NCI-H2029 (cell line): Measurements from ENCODE around the gene SEMA6A.
A peak's percentile ranks its signal among the peaks of the same experiment; 100 is the strongest.

ENCODE experiments used
- DNase-seq: peaks from one replicate; lab custom pipeline; 2025; lab: John Stamatoyannopoulos, UW

Gene SEMA6A

DNA sequence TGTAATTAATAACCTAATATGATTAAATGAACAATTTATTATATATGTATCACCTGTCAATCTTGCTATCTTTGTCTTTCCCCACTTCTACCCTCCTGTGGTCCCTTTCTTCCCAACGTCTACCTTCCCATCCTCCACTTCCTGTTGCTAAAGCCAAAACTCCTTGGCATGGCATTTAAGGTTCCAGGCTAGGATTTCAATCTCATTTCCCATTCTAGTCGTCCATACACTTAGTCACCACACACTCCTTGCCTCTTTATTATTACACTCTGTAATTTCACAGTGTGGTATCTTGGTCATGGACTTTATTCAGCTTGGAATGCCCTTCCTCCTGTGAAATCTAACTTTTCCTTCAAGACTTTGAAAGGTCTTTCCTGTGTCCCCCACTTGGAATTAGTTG, 115.3 kb downstream of the SEMA6A start:
- DNase-seq: no peak

DNA sequence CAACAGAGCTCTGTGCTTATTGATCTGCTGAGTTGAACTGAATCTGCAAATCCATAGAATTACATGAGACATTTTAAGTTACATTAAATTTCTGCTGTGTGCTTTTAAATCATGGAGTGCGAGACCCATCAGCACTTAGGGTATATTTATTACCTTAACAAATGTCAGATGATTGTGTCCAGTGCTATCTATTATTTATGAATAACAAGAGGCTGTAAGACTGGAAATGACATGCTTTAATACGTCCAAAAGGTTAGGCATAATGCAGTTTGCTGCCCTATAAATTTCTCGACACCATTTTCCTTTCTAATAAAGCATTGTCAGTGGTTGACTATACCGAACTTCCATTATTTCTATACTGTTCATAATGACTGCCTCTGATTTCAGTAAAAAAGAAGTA, 117.6 kb downstream of the SEMA6A start:
- DNase-seq: no peak

DNA sequence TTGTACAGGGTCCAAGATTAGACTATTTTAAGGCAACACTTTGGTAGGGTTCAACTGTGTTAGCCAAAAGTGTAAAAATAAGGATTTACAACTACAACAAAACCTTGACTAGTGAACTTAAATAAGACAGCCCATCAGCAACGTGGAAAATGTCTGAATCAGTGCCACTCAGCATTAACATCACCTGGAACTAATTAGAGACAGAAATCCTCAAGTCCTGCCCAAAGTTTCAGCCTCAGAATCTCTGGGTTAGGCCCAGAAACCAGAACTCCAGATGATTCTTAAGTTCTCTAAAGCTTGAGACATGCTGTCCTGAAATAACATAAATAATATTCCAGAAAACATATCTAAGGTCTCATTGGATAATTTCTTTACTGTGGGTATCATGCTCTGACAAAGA, 118.6 kb downstream of the SEMA6A start:
- no peak for DNase-seq

DNA sequence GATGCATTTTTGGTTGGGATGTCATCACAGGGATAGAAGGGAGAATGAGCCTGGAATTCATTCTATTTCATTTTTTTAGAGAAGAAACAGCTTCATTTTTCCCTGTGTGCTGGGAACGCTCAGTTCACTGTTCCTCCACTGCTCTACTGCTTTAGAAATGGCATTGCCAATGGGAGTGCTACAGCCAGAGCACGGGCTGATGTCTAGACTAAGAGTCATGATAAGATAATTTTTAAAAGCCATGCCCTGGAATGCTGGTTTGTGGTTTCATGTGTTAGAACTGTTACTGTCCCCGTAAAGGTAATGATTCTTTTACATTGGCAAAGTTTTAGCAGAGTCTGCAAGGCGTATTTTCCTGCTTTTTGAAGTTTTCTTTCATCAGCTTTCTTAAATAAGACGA, 119.6 kb downstream of the SEMA6A start:
- DNase-seq: no peak

DNA sequence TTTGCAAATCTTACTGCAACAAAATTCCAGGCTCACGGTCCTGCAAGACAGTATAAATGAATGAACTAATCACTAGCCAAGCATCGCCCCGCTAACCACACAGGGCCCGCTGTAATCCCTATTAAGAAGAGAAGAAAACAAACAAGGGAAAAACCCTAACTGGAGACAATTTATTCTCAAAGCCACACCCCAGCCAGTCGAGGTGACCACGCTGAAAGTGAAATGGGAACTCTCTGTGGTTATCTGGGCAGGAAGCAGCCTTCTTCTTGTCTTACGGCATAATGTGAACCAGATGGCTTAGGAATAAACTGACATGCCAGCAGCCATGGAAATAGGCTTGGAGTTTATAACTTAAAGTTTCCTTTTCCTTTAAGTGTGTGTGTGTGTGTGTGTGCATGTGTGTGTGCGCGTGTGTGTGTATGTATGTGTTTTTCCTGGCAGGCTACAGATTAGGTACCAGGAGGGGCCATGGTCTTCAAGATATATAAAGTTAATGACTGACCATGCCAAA, 120.2 kb downstream of the SEMA6A start:
- no peak for DNase-seq

DNA sequence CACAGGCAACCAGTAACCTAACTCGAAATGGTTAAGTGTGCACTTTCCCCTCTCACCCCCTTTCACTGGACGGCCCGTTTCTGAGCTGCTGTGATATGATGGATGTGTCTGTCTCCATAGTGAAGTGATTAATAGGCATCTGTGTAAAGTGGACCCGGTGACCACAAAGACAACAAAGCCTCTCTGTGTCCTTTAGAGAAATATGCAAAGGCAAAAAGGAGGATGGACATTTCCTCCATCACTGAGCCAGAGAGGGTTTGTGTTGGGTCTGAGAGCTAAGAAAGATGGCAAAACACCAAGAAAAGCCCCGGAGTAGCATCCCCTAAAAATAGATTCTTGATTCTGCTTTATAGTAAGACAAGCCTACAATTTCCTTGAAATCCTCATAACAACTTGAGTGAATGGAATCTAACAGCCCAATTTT, 120.6 kb downstream of the SEMA6A start:
- no peak for DNase-seq

DNA sequence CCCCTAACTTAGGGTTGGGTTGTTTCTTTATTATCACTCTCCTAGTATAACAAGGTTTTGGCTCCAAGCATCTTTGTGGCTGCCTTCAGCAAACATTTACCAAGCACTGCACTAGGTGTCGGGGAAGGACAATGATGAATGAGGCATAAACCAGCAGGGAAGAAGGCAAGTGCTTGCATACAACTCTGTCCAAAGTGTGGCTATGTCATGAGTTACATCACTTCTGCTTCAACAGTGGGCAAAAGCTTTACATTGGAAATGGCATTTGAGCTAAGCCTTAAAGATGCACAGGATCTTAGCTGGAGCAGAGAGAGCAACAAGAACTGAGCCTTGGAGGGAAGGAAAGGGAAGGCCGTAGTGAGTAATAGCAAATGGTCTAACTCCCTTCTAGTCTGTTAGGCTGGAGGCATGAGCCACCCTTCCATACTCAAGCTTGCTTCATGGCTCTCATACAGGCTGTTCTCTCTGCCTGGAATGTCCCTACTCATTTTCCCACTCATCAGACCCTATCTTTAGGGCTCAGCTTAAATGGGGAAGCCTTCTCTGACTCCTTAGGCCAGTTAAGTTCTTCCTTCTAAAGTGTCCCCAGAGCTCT, 121.8 kb downstream of the SEMA6A start:
- DNase-seq: no peak

DNA sequence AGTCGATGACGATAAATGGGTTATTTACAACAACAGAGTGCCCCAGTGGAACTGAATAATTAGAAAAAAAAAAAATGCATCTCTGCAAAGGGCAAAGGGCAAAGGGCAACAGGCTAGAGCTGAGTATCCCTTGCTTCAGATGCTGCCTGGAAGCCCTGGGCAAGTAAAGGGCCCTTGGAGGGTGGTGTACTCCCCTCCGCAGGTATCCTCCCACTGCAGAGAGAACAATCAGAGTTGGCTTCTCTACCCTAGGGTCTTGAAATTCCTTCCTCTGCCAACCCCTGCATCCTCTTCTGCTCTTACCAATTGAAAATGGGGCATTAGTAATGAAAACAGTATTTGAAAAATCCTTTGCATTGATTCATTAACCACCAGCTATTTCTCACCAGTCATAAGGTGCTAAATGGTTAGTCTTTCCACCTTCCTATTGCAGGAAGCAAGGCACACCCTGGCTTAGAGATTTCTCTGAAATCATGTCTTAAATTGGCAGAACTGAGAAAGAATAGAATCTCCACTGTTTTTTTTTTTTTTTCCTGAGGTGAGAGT, 122.6 kb downstream of the SEMA6A start:
- DNase-seq: no peak

DNA sequence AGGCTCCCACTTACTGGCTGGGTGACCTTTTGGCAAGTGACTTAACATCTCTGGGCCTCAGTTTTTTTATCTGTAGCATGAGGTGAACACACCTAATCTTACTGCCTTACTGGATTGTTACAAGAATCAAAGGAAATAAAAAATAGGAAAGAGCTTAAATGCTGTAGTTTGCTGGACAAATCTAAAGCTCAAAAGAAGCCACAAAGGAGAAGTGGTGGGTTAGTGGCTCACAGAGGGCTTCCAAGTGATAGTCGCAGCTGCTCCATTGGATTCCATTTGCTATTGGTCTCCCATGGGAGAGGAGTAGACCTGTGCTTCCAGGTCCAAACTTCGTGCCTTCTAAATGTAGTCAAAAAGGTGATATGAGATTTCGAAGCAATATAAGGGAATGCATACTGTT, 123.6 kb downstream of the SEMA6A start:
- no peak for DNase-seq

DNA sequence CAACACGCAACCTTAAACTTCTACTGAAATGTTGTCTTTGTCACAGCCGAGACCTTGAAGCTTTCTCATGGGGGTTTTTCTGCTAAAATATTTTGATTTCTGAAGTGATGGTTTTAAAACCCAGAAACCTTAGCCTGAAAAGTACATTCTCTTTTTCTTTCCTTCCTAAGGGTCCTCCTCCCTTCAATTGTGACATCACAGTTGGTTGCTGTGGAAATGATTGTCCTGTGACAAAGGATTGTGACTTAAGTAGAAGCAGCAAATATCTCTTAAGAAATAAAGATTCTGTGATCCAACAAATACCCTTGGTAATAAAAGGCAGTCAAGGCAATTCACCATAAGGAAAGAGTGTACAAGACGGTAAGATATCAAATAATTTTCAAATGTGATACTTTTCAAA, 125.2 kb downstream of the SEMA6A start:
- DNase-seq: no peak

DNA sequence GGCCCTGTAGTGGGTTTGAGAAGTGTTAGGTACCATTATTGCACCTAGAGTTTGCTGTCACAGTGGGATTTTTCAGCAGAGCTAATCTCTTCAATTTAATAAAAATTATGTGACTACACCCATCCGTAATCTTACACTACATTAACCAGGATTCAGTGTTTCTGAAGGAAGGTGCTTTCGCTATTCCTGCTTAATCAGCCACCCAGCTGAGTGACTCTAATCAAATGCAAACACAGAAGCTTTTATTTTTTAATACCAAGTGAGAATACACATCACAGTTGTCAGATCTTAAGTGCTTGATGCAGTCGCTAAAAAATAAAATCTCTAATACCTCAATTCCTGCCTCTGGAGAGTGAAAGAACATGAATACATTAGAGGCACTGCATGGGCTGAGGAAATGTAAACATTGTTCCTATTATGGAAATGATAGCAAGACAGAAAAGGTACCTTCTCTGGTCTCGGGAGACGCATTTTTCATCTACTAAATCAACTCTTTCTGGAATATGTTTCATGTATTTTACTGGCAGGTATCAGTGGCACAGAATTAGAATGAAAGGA, 125.7 kb downstream of the SEMA6A start:
- no peak for DNase-seq

DNA sequence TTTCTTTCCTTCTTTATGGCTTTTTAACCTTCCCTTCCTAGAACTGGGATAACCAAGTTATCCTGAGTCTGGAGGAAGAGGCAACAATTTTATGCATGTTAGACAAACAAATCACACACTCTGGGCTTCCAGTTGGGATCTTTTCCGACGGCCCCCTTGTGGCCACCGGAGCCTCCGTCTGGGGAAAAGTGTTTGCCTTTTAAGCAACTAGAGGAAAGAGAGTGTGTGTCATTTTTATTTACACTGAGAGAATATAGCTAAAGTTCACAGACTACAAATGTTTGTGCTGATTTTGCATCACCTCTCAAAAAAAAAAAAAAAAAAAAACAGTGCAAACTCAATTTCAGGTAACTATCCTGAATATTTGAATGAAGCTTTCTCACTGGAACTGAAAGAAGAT, 126.2 kb downstream of the SEMA6A start:
- DNase-seq: no peak

DNA sequence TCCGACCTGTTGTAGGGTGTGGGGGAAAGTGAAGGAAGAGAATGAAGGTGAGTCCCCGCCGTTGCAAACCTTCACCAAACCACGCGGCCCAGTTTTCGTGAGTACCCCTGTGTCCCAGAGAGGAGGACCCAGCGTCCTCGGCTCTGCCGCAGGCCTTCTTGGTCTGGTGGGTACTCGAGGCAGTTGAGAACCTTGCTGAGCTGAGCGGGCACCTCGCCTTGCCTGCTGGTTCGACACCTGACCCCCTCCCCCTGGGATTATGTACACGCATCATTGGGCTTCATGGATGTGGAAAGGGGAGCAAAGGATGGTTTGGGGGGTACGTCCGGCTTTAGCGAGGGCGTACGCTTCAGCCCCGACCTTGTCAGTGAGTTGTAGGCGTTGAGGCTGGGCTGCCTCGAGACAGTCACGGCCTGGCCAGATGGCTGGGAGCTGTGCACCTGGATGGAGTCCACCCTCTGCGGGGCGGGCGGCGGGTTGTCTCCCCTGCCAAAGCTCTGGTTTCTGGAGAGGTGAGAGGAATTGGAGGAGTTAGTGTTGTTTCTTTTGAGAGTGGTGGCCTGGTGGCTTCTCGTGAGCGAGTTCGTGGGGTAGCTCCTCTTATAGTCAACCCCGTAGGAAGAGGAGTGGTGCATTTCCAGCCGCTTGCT, 128.1 kb downstream of the SEMA6A start:
- DNase-seq: no peak

DNA sequence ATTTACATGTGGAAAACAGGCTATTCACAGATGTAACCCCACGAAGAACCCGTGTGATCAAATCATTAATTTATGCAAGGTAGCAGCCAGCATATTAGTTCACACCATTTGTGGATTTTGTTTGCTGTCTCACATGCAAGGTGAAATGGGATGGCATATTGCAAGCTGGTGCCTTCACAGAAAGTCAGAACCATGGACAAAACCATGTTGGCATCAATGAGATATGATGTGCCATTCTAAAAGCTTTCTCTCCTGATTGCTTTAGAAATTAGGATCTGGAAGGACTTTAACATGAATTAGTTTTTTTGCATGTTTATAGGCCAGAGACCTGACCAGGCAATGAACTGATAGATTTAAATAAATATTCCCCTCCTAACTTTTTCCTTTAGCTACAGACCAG, 129.3 kb downstream of the SEMA6A start:
- no peak for DNase-seq

DNA sequence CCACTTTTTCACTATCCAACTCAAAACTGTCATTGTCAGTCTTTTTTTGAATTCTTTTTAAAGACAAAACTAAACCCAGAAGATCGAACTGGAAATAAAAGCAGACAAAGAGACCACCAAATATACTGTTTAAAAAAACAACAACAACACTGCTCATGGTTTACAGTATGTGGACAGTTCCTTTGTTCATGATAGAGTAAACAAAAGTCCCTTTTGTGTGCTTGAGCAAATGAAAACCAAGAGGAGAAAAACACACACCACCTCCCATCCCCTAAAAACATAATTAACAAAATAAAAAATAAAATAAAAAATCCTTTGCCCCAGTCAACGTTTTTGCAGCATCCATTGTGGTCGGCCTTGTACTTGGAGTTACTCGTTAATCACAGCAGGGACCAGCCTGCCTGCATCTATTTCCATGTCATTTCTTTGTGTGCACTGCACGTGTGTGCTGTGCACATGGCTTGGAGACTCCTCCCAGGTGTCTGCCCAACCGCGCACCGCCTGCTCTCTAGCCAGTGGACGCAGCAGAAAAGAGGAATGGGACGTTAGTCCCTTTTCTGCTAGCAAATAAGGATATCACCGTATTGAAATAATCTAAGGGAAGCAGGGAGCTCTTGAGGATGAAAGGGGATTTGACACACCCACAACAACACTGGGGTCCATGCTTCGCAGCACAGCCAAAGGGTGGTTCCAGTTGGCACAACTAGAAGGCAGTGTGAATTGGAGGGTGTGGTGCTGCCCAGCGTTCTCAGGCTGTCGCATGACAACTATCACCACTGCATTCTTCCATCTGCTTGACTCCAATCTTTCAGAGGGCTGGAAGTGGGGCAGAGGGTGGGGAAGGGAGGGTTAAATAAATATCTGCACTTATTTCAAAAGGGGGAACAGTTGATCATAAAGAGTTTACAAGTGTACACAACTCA, 130.0 kb downstream of the SEMA6A start:
- no peak for DNase-seq

DNA sequence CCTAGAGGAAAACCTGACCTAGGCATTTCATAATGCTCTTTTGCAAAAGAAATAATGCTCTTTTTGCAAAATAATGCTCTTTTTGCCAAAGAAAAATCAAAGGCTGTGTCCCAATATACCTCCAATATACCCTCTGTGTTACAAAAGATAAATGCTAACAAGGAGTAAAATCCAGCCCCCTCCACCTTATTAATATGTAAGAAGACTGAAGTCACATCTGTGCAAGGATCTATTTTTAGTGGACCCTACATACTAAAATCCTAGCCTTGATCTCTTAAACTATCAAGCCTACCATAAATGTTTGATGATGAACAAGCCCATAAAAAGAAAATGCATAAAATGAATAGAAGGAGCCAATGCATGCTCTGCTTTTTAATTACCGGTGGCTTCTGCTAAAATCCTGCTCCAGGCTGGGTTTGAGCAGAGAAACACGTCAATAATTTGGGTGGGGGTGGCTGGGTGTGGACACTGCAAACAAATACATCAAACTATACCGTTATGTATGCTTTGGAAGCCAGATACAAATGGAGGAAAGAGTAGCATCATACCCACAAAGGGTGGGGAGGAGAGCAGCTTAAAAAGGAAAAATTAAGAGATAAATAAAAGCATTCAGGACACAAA, 131.6 kb downstream of the SEMA6A start:
- DNase-seq: no peak

DNA sequence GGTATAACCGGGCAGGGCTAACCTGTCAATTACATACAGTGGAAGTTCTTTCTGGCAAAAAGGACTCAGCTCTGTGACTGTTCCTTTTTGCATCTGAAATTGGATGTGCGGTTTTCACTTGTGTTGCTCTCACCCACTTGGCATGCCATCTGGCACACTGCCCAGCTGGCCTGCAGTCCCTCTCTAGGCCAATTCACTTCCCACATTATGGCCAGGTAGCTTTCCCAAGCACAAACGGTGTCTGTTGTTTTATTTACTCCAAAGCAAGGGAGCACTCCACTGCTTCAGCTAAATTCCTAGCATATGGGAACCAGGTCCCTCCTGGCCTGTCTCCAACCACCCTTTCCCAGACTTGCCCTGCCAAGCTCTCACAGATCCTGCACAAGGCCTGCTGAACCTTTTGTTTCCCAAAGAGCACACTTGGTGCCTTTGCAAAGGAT, 132.5 kb downstream of the SEMA6A start:
- peak; percentile 86 for DNase-seq

DNA sequence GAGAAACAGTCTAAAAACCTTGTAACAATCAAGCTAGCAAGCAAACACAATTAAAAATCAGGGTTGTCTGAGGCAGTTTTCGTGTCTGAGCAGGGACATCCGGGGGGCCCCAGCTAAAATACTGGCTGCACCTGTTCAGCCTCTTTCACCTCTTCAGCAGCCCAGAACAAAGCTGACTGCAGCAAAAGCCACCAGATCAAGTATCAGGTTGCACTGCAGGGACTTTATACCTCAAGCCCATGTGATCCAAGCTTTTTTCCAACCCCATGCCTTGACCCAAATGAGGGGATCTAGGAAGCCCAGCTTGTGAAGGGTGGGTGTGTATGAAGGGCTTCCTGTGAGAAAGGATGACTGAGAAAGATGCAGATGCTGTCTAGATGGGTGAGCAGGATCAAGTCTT, 133.4 kb downstream of the SEMA6A start:
- peak; percentile 45 for DNase-seq

DNA sequence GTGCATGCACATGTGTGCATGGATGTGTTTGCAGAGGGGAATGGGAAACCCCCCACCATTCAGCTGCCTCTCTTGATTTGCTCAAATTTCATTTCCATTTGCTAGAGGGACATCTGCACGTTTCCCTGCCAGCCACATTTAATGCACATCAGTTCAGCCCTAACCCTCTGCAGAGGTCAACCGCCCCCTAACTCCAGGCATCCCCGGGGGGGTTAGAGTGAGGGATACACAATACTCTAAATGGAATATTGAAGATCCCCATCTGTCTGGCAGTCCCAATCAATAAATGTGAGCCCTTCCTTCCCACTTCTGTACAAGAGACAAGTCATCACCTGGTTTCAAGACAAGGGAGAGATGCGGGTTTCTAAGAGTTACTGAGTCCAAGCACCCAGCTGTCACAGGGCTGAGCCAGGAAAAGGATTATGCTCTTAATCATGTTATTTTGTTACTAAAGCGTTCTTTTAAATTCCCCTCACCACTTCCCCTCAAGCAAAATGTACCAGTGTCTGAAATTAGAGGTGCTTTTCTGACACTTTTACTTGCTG, 134.1 kb downstream of the SEMA6A start:
- no peak for DNase-seq

DNA sequence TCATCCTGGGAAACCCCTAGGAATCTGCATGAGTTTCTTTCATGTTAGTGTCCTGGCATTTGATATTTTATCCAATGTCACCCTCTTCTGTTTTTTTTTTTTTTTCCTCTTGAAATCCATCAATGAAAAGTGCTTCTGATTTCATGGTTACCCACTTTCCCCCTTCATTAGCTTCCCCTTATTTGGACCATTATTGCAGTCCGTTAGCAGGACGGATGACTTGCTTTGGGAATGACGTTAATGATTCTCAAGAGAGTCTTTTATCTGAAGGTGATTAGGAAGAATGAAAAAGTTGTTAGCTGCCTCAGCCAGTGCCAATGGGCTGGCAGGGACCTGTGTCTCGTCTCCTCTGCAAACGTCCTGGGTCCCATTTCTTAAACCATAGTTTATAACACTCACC, 134.7 kb downstream of the SEMA6A start:
- no peak for DNase-seq

DNA sequence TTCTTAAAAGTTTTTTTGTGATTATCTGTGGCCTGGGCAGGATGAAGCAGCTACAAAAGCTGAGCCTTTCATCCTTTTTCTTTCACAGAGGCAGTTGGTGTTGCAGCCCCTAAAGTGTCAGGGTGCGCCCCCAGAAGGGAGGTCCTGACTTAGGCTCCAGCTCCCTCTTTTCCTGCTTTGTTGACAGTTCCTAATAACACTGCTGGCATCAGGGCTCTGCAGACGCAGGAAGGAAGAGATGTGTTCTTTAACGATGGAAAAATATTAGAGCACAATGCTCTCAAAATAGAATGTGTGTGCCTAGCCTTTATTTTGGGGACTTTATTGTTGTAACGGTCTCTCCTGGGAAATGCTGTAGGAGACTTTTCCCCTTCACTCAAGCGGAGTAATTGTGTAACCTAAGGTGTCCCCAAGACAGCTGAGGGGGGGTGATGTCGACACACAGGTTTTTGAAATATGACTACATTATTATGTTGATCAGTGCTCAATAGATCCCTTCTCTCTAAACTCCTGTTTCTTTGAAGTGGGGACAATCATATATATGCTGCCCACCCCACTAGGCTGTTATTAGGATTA, 135.6 kb downstream of the SEMA6A start:
- no peak for DNase-seq
